ENCODE results near the gene CALD1.

- TF ChIP-seq CTCF (conservative IDR thresholded peaks at IDR 0.05; ENCODE audit: low read depth, low read length) (no peak), EZH2 (IDR thresholded peaks at IDR 0.05; ENCODE audit: borderline replicate concordance, low read depth, low read length, poor library complexity, severe bottlenecking) (no peak)
Measured at GRCh38 chr7:134896073-134896472, 116.6 kb downstream of the CALD1 start.
